AG10803 (cell line): Measurements from ENCODE around the gene PSMB5.

Source experiments
- DNase-seq: peaks from one replicate; pipeline ENCODE4 v3.0.0; 2010; ENCODE audit warnings: low read depth
- H3K4me3 ChIP-seq: 2 replicates; pipeline ENCODE4 v1.5.1; 2011; ENCODE audit warnings: mild to moderate bottlenecking, low read length, control low read depth
- TF ChIP-seq, protein P1 (sequence below): conservative IDR thresholded peaks from 2 replicates; pipeline ENCODE4 v1.5.1; 2011; ENCODE audit warnings: mild to moderate bottlenecking, low read length, control low read depth, inconsistent platforms

PSMB5 gene

DNA sequence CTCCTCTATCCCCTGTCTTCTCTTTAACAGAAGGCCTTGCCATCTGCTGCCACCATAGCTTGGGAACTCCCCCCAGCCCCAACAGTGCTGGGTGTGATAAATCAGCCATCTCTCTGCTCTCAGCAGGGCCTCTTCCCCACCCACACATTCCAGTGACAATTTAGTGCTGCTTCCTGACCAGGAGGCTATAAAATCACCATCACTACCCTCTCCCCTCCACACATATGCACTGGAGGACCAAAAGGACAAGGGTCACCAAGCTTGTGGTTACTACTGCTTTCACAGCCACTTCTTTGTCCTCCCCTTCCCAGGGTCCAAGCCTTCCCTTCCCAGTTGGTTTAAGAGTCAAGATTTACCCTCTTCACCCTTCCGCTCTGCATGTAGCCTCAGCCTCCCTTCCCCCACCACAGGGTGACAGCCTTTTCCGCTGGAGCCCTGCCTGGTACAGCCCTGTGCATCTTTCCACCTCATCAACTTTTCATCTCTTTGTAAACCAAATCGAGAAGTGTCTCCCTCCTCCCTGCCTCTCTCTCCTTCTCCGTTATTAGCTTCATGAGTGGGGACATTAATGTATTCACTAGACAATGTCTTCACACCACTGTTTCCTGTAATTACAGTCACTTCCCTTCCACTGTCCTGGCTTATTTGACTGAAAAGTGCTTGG is 9.4 kb downstream of the PSMB5 start:
- DNase-seq, result no peak
- H3K4me3 ChIP-seq, result no peak overlapping the region
- TF ChIP-seq, protein P1, sequence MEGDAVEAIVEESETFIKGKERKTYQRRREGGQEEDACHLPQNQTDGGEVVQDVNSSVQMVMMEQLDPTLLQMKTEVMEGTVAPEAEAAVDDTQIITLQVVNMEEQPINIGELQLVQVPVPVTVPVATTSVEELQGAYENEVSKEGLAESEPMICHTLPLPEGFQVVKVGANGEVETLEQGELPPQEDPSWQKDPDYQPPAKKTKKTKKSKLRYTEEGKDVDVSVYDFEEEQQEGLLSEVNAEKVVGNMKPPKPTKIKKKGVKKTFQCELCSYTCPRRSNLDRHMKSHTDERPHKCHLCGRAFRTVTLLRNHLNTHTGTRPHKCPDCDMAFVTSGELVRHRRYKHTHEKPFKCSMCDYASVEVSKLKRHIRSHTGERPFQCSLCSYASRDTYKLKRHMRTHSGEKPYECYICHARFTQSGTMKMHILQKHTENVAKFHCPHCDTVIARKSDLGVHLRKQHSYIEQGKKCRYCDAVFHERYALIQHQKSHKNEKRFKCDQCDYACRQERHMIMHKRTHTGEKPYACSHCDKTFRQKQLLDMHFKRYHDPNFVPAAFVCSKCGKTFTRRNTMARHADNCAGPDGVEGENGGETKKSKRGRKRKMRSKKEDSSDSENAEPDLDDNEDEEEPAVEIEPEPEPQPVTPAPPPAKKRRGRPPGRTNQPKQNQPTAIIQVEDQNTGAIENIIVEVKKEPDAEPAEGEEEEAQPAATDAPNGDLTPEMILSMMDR, result no peak

DNA sequence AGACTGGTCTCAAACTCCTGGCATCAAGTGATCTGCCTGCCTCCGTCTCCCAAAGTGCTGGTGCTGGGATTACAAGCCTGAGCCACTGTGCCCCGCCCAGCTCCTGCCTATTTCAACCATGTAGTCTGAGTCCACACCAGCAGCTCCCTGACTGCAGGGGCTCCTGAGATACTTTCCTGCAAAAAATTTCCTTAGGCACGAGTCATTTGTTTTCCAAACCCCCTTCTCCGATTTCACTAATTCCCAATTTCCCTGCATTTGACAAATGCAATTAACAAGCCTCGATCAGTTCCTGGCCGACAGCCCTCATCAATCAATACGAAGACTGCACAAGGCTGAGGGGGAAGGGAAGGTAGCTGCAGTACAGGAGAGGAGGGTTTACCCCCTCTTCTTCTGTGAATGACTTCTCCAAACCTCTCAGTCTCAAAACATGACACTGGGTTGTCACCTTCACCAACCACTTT is 10.1 kb downstream of the PSMB5 start:
- H3K4me3 ChIP-seq, result no peak overlapping the region
- no peak for DNase-seq
- TF ChIP-seq, protein P1, result no peak

DNA sequence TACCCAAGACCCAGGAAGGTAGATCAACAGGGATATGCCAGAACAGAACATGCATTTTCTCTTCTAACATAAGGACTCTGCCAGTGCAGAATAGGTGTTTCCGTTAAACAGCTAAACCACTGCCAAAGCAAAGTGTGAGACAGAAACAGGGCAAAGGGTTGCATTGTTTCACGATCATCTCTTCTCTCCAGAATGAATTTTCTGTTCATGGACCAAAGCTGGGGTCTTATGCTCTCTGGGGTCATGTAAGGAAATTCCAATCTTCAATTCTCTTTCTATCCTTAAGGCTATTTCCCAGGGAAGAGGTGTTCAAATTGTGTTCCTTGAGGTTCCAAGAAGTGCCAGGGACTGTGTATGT is 10.9 kb downstream of the PSMB5 start:
- H3K4me3 ChIP-seq, result no peak overlapping the region
- no peak for DNase-seq
- TF ChIP-seq, protein P1, result no peak

DNA sequence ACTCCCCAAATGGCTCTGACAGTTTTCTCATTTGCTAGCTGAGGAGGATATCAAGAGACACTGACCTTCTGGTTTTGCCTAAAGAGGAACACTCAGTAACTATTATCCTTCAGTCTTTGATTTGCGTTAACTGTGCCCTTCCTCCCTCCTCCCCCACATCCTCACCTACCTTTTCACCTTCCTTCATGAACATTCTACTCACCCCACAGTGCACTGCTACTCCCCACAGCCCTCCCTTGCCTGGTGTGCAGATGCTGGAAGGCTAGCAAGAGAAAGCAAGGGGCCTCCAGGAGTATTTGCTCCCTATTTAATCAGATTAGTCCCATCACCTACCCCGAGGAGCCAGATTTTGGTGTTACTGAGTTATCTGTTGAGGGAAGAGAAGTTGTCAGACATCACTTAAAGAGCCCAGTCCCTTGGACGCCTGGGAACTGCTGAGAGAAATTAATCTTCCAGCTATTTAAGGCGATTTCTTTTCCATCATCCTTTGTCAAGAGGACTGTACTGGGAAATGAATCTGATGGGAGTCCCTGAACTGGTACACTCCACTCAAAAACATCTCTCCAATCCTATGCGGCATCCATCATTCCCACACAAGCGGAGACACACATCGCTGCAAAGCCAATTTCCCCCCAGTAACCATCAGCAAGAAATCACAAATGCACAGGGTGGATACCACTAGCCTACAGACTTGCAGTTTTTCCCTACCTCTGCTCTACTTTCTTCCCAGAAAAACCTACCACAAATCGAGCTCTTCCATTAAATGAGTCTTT is 11.5 kb downstream of the PSMB5 start:
- no peak overlapping the region for H3K4me3 ChIP-seq
- DNase-seq, result no peak
- TF ChIP-seq, protein P1, result no peak

DNA sequence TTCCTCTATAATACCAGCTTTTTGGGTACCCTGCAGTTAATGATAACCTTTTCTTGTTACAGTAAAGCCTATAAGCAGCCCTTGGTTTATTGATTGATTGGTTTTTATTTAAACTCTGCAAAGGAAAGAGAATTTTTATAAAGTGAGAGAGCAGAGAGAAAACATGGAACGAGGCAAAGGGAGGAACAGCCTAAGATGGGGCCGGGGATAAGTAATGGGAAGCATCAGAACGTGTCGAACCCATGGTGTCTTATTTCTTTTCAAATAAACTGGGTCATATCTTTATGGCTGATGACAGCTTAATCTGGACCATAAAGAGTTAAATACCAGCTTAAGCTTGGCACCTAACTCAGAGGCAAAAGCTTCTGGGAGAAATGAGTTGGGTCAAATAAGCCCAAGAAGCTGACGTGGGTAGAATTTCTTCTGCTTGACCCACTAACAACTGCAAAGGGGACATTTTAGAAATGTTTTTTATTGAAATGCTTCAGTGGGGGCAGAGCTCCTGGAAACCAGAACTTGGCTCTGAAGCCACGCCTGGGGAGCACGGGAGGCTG is 12.7 kb downstream of the PSMB5 start:
- H3K4me3 ChIP-seq, result no peak overlapping the region
- TF ChIP-seq, protein P1, result no peak
- no peak for DNase-seq

DNA sequence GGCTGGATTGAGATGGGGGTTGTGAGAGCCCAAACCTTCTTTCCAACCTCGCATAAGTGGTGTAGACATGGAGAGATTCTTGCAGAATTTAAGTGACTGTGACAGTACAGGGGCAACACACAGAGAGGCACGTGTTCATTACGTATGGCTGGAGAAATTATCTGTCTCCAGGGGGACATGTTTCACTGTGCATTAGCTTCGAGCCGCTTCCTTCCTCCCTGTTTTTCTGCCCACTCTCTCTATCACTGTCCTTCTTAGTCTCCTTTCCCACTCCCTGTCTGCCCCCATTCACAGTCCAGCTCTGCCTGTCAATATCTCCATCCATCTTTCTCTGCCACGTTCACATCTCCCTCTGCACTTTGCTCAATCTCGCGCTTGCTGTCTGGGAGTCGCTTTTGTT is 13.3 kb downstream of the PSMB5 start:
- H3K4me3 ChIP-seq, result no peak overlapping the region
- no peak for DNase-seq
- TF ChIP-seq, protein P1, result no peak
